ENCODE results near the gene BHLHA15. TPM values are rescaled to one million over a fixed set of nuclear protein-coding genes. Genes with fewer than 3 reads are reported as not detected.

Gene BHLHA15
- total RNA-seq, 1 experiment from 2014 or later = 5.2 TPM

GRCh38 chr7:98231493-98232262, 20.4 kb downstream of the BHLHA15 start:
- TF ChIP-seq ELF1 (IDR thresholded peaks at IDR 0.05; ENCODE audit: borderline replicate concordance, low read depth) (no peak), CEBPB (IDR thresholded peaks at IDR 0.05; ENCODE audit: low read depth) (no peak), JUND (IDR thresholded peaks at IDR 0.05) (no peak), EZH2phosphoT487 (IDR thresholded peaks at IDR 0.05; ENCODE audit: borderline replicate concordance) (no peak), REST (IDR thresholded peaks at IDR 0.05; ENCODE audit: low read depth) (no peak), EZH2 (IDR thresholded peaks at IDR 0.05) (no peak), FOSL1 (IDR thresholded peaks at IDR 0.05; ENCODE audit: low read depth) (no peak), ZBTB33 (IDR thresholded peaks at IDR 0.05; ENCODE audit: extremely low read depth, insufficient replicate concordance, low read length) (no peak), CTCF (IDR thresholded peaks at IDR 0.05 in 2 of 3, conservative IDR thresholded peaks at IDR 0.05 in 1 of 3; ENCODE audit: borderline replicate concordance in 1 of 3, insufficient read depth in 1 of 3, low read depth in 2 of 3, low read length in 2 of 3) (no peak), POLR2A (IDR thresholded peaks at IDR 0.05; ENCODE audit: borderline replicate concordance, extremely low read depth, insufficient read depth, insufficient read length) (no peak), MAX (IDR thresholded peaks at IDR 0.05) (no peak), POLR2AphosphoS5 (IDR thresholded peaks at IDR 0.05; ENCODE audit: low read depth, low read length) (no peak), SP1 (IDR thresholded peaks at IDR 0.05; ENCODE audit: low read depth) (no peak), ATF3 (IDR thresholded peaks at IDR 0.05) (no peak), EGR1 (IDR thresholded peaks at IDR 0.05; ENCODE audit: low read depth) (no peak), ZNF274 (IDR thresholded peaks at IDR 0.05; ENCODE audit: low read depth, low read length) (no peak)
- Histone ChIP-seq H3K27me3 (ENCODE audit: insufficient read depth, low read length) (no peaks in the 10 kb centered on the region), H3K4me3 (replicated peaks in 1 of 2; ENCODE audit: low read depth in 1 of 2, low read length in 2 of 2) (no peak overlapping the region), H3K36me3 (ENCODE audit: control insufficient read depth in 1 of 2, insufficient read depth in 2 of 2, low read length in 2 of 2) (no peaks in the 10 kb centered on the region), H3K4me1 (ENCODE audit: control insufficient read depth in 1 of 2, insufficient read depth in 2 of 2, low read length in 2 of 2) (no peaks in the 10 kb centered on the region), H3K9ac (ENCODE audit: low read length) (no peak overlapping the region), H4K20me1 (ENCODE audit: insufficient read depth) (no peaks in the 10 kb centered on the region), H2AFZ (ENCODE audit: low read depth, low read length, poor library complexity, severe bottlenecking) (no peak overlapping the region), H3K9me3 (ENCODE audit: control insufficient read depth in 1 of 2, insufficient read depth in 1 of 2, low read depth in 1 of 2, low read length in 2 of 2) (no peaks in the 10 kb centered on the region), H3K9me2 (ENCODE audit: insufficient read depth) (no peaks in the 10 kb centered on the region), H3K79me2 (ENCODE audit: insufficient read depth, low read length) (no peaks in the 10 kb centered on the region), H3K27ac (ENCODE audit: low read depth, low read length) (no peak overlapping the region), H3K4me2 (ENCODE audit: low read length) (no peak overlapping the region)
- ChIA-PET RAD21 (ENCODE audit: low non-redundant PET in 1 of 2, low total read pairs in 2 of 2, uncharacterized antibody in 2 of 2, unreplicated experiment in 2 of 2) (no interaction called here), POLR2A (no interaction called here), CTCF (no interaction called here)
- DNase-seq (ENCODE audit: low read depth, low spot score) (no peak), ATAC-seq (no peak)
- intact Hi-C loops (cut with micrococcal nuclease) = no loop called here
- no TSS peak for BruUV-seq (replicated peaks)
